GM23248 (cell line): Measurements from ENCODE around the gene ANAPC2. TPM values are rescaled to one million over a fixed set of nuclear protein-coding genes. Genes with fewer than 3 reads are reported as not detected.

ENCODE experiments used
- DNase-seq: peaks from one replicate; pipeline ENCODE4 v3.0.0-alpha.2; 2015
- H2AFZ ChIP-seq: fragments of 200-600 bp; sonication (generic); 2 replicates; pipeline ENCODE4 v1.6.1; 2016; ENCODE audit warnings: antibody characterized with exemption
- H3F3A ChIP-seq: fragments of 200-600 bp; sonication (generic); 2 replicates; pipeline ENCODE4 v1.6.1; 2016; ENCODE audit warnings: mild to moderate bottlenecking, antibody characterized with exemption, mixed run types; ENCODE audit not compliant: insufficient read depth
- H3K27ac ChIP-seq: fragments of 200-600 bp; sonication (generic); 2 replicates; pipeline ENCODE4 v1.5.1; 2016; ENCODE audit warnings: mild to moderate bottlenecking
- H3K27me3 ChIP-seq: fragments of 200-600 bp; sonication (generic); replicated peaks from 2 replicates; pipeline ENCODE4 v1.6.1; 2016; ENCODE audit warnings: mild to moderate bottlenecking; ENCODE audit not compliant: insufficient read depth
- H3K36me3 ChIP-seq: fragments of 200-600 bp; sonication (generic); 2 replicates; pipeline ENCODE4 v1.6.1; 2016; ENCODE audit warnings: low read depth, mild to moderate bottlenecking
- H3K4me1 ChIP-seq: fragments of 200-600 bp; sonication (generic); 2 replicates; pipeline ENCODE4 v1.6.1; 2016; ENCODE audit warnings: mild to moderate bottlenecking; ENCODE audit not compliant: insufficient read depth
- H3K4me2 ChIP-seq: fragments of 200-600 bp; sonication (generic); one replicate; pipeline ENCODE4 v1.6.1; 2016; ENCODE audit warnings: mild to moderate bottlenecking; ENCODE audit not compliant: unreplicated experiment
- H3K4me3 ChIP-seq: fragments of 200-600 bp; sonication (generic); 2 replicates; pipeline ENCODE4 v1.5.1; 2016; ENCODE audit warnings: mild to moderate bottlenecking
- H3K79me2 ChIP-seq: fragments of 200-600 bp; sonication (generic); 2 replicates; pipeline ENCODE4 v1.6.1; 2016; ENCODE audit warnings: mild to moderate bottlenecking; ENCODE audit not compliant: insufficient read depth
- H3K9ac ChIP-seq: fragments of 200-600 bp; sonication (generic); 2 replicates; pipeline ENCODE4 v1.6.1; 2016; ENCODE audit warnings: mild to moderate bottlenecking
- H3K9me2 ChIP-seq: fragments of 200-600 bp; sonication (generic); 2 replicates; pipeline ENCODE4 v1.6.1; 2016; ENCODE audit warnings: mixed run types, mild to moderate bottlenecking, moderate library complexity; ENCODE audit not compliant: insufficient read depth
- H3K9me3 ChIP-seq: fragments of 200-600 bp; sonication (generic); one replicate; pipeline ENCODE4 v1.6.1; 2017; ENCODE audit warnings: low read depth
- H4K20me1 ChIP-seq: fragments of 200-600 bp; sonication (generic); 2 replicates; pipeline ENCODE4 v1.6.0; 2016; ENCODE audit not compliant: insufficient read depth
- EZH2 ChIP-seq: fragments of 200-600 bp; sonication (generic); IDR thresholded peaks from 2 replicates; pipeline ENCODE4 v1.6.1; 2018; ENCODE audit warnings: antibody characterized with exemption, mild to moderate bottlenecking; ENCODE audit not compliant: insufficient read depth, poor library complexity, severe bottlenecking
- EZH2phosphoT487 ChIP-seq: fragments of 200-600 bp; sonication (generic); IDR thresholded peaks from 2 replicates; pipeline ENCODE4 v1.6.1; 2018; ENCODE audit warnings: antibody characterized with exemption, moderate library complexity, mild to moderate bottlenecking, low read depth; ENCODE audit not compliant: insufficient read depth
- WGBS, 2 experiments: methylation state at CpG; one replicate each; pipeline ENCODE4 v1.1.6; 2015 to 2017; ENCODE audit warnings: low lambda C conversion rate in 2 of 2, low coverage in 1 of 2; ENCODE audit errors: missing lambda C conversion rate in 2 of 2; 5-methylcytosine and 5-hydroxymethylcytosine counted together
- in situ Hi-C: fragments of 300-500 bp; cut with MboI; formaldehyde crosslinking; loops from 2 replicates; pipeline ENCODE4 v1.15.0; 2020
- microRNA-seq: library from miRNA; unstranded; fragments of <30 nt; microRNA quantifications from one replicate; pipeline ENCODE4, GENCODE V29; 2016; ENCODE audit warnings: borderline number of aligned reads
- polyA plus RNA-seq: library from polyadenylated mRNA; unstranded; fragments of >200 nt; fragmentation: Nextera tagmentation; extraction: Ambion mirVana; gene quantifications from 2 replicates; pipeline ENCODE4 v1.2.1, GENCODE V29; 2016
- small RNA-seq: library from RNA; depleted of rRNA; stranded (forward); fragments of <200 nt; gene quantifications from one replicate; pipeline ENCODE3, GENCODE V24; 2014; ENCODE audit warnings: low read depth, low replicate concordance
- total RNA-seq: library from RNA; depleted of rRNA; stranded (reverse); fragments of >200 nt; shearing (Covaris generic); gene quantifications from 2 replicates; pipeline ENCODE4 v1.2.3, GENCODE V29; 2014; rRNA removed

The ANAPC2 gene
- total and polyA plus RNA-seq, 2 experiments from 2014 or later = 13.6 to 24.0 TPM

DNA sequence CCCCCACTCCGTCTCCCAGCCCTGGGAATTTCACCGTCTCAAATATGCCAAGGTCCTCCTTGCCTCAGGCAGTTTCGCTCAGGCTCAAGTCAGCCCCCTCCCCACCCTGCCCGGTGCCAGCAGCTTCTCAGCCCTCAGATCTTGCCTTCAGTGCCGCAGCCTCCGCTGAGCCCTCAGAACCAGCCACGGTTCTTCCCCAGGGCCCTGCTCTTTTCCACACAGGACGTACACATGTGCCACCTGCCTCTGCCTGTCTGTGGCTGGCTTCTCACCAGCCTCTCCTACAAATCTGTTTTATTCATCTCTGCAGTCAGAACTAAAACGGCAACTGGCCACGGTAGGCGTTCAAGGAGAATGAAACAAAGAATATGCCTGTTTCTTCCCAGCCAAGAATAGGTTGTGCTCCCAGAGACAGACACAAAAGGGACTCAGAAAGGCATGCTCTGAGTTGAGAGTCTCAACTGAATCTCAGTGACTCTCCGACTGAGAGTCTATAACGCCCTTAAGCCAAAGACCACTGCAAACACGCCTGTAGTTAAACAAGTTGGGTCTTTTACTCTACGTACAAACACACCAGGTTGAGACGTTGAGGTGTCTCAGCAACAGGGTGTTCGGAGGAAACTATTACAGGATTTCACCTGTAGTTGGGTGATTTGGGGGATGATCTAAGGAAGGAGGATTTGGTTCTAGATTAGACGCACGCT is 60.0 kb downstream of the ANAPC2 start:
- Histone ChIP-seq H3K27me3 (no peaks in the 10 kb centered on the region), H3K36me3 (no peaks in the 10 kb centered on the region), H2AFZ (0 out of 2 replicates have a peak overlapping the region, but pooled peaks have one; percentile 87), H3K9me3 (no peaks in the 10 kb centered on the region), H4K20me1 (no peaks in the 10 kb centered on the region), H3K9ac (peak overlapping the region; percentile 88), H3K79me2 (peaks cover 54% of the 10 kb centered on the region), H3K4me1 (peaks cover 22% of the 10 kb centered on the region; the same call in 1 of the 2 replicates), H3K27ac (peak overlapping the region; percentile 47; the same call in 1 of the 2 replicates), H3K4me3 (peak overlapping the region; percentile 88), H3K9me2 (no peaks in the 10 kb centered on the region), H3F3A (peaks cover 4% of the 10 kb centered on the region; the same call in 1 of the 2 replicates), H3K4me2 (peak overlapping the region; percentile 85)
- in situ Hi-C loops = loop anchor here (10.0 kb wide), 1 partner anchor 86 kb away; a partner anchor contains a TSS
- no peak for DNase-seq
- TF ChIP-seq EZH2 (no peak), EZH2phosphoT487 (no peak)
- WGBS, 2 experiments = 86 to 90% methylated on average over 19 of the region's 19 CpGs

DNA sequence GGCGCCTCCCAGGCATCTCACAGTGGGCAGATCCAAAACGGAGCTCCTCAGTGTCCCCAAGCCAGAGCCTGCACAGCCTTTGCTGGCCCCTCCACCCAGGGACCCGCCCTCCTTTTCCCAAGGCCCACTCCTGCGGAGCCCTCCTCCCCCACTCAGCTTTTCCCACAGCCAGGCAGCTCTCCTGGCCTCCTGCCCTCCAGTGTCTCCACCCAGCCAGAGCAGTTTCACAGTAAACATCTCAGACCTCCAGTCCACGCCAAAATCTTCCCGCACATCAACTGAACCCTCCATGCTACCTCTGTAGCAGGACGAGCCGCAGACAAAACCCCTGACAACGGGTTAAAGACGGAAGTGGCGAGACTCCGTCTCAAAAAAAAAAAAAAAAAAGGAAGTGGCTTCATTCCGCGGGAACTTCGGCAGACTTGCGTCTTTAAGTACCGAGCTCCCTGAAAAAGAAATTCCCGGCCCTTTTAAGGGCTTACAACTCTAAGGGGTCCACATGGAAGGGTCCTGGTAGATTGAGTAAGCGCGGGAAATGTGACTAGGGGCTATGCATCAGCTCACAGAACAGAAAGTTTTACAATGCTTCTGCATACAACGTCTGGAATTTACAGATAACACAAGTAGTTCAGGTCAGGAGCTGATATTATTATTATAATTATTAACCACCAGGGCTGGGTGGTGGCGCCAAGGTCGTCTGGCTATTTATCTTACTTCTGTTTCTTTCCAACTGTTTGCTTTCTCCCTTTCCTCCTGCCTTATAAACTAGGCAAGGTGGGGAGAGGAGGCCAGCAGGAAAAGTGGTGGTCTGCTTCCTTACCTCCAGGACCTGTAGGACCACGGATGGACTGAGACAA is 60.8 kb downstream of the ANAPC2 start:
- Histone ChIP-seq H3K79me2 (peaks cover 54% of the 10 kb centered on the region), H3K9me2 (no peaks in the 10 kb centered on the region), H3K36me3 (no peaks in the 10 kb centered on the region), H3K9ac (peak overlapping the region; percentile 44), H3K4me3 (peak overlapping the region; percentile 55), H2AFZ (no peak overlapping the region), H3K4me1 (peaks cover 22% of the 10 kb centered on the region; the same call in 1 of the 2 replicates), H3K9me3 (no peaks in the 10 kb centered on the region), H3K4me2 (peak overlapping the region; percentile 77), H3K27me3 (no peaks in the 10 kb centered on the region), H4K20me1 (no peaks in the 10 kb centered on the region), H3K27ac (no peak overlapping the region), H3F3A (peaks cover 2% of the 10 kb centered on the region; the same call in 1 of the 2 replicates)
- DNase-seq = peak; percentile 41
- TF ChIP-seq EZH2phosphoT487 = no peak
- no peak for TF ChIP-seq EZH2
- WGBS, 2 experiments = 55 to 61% methylated on average over 24 of the region's 24 CpGs
- in situ Hi-C loops = loop anchor here (10.0 kb wide), 1 partner anchor 87 kb away; a partner anchor contains a TSS

- no peaks in the 10 kb centered on the region for H3K27me3 ChIP-seq
- no peaks in the 10 kb centered on the region for H3K9me2 ChIP-seq
- H3K9me3 ChIP-seq = no peaks in the 10 kb centered on the region
- H3K4me3 ChIP-seq = no peak overlapping the region
- H3K79me2 ChIP-seq = peaks cover 54% of the 10 kb centered on the region
- H3K36me3 ChIP-seq = no peaks in the 10 kb centered on the region
- H3K4me1 ChIP-seq = peaks cover 22% of the 10 kb centered on the region; the same call in 1 of the 2 replicates
- TF ChIP-seq EZH2 = no peak
- TF ChIP-seq EZH2phosphoT487 = no peak
- H3K9ac ChIP-seq = peak overlapping the region; percentile 44; the same call in 1 of the 2 replicates
- H2AFZ ChIP-seq = no peak overlapping the region
- in situ Hi-C loops = loop anchor here (10.0 kb wide), 1 partner anchor 88 kb away; a partner anchor contains a TSS
- H3K4me2 ChIP-seq = no peak overlapping the region
- no peaks in the 10 kb centered on the region for H4K20me1 ChIP-seq
- no peak overlapping the region for H3K27ac ChIP-seq
- no peak for DNase-seq
- H3F3A ChIP-seq = peaks cover 8% of the 10 kb centered on the region
- WGBS, 2 experiments = 52% methylated on average over 3 of the region's 3 CpGs
Observed at GRCh38 chr9:137126786-137127185, 61.6 kb downstream of the ANAPC2 start.

Small RNAs within 50 kb of the gene (microRNA-seq; reads per million reads assigned to microRNA genes)
- gene MIR3621 = not detected

Small RNAs within 50 kb of the gene (small RNA-seq; reads per million reads assigned to genes)
- gene MIR3621 = not detected

Other genes starting within 250 kb of the ANAPC2 start
Only the 30 nearest of the 33 such genes appear.
- gene PTGDS, start 211.1 kb downstream of the ANAPC2 start, total RNA-seq = not detected in 2 replicates
- gene PTGDS, start 211.1 kb downstream of the ANAPC2 start, polyA plus RNA-seq = 0.24 and 0.25 TPM in 2 replicates
- gene LCNL1, start 205.6 kb downstream of the ANAPC2 start, total RNA-seq = not detected in 2 replicates
- not detected in 2 replicates for gene LCNL1, start 205.6 kb downstream of the ANAPC2 start, polyA plus RNA-seq
- 38.7 and 52.2 TPM in 2 replicates for gene PAXX, start 196.1 kb downstream of the ANAPC2 start, total RNA-seq
- 49.3 and 54.5 TPM in 2 replicates for gene PAXX, start 196.1 kb downstream of the ANAPC2 start, polyA plus RNA-seq
- gene CLIC3, start 192.0 kb downstream of the ANAPC2 start, total RNA-seq = 33.3 and 37.7 TPM in 2 replicates
- 98.9 and 107 TPM in 2 replicates for gene CLIC3, start 192.0 kb downstream of the ANAPC2 start, polyA plus RNA-seq
- 33.2 and 49.4 TPM in 2 replicates for gene ABCA2, start 160.3 kb downstream of the ANAPC2 start, total RNA-seq
- gene ABCA2, start 160.3 kb downstream of the ANAPC2 start, polyA plus RNA-seq = 20.5 and 21.1 TPM in 2 replicates
- gene FUT7, start 156.5 kb downstream of the ANAPC2 start, total RNA-seq = not detected in 2 replicates
- gene FUT7, start 156.5 kb downstream of the ANAPC2 start, polyA plus RNA-seq = not detected in 2 replicates
- 41.9 and 43.1 TPM in 2 replicates for gene NPDC1, start 142.4 kb downstream of the ANAPC2 start, total RNA-seq
- gene NPDC1, start 142.4 kb downstream of the ANAPC2 start, polyA plus RNA-seq = 121 and 122 TPM in 2 replicates
- not detected in 2 replicates for gene ENTPD2, start 134.5 kb downstream of the ANAPC2 start, total RNA-seq
- not detected in 2 replicates for gene ENTPD2, start 134.5 kb downstream of the ANAPC2 start, polyA plus RNA-seq
- gene SAPCD2, start 118.0 kb downstream of the ANAPC2 start, total RNA-seq = 5.4 TPM in 2 replicates
- gene SAPCD2, start 118.0 kb downstream of the ANAPC2 start, polyA plus RNA-seq = 0.86 and 0.88 TPM in 2 replicates
- gene UAP1L1, start 111.0 kb downstream of the ANAPC2 start, total RNA-seq = 5.2 and 5.7 TPM in 2 replicates
- 4.3 and 4.5 TPM in 2 replicates for gene UAP1L1, start 111.0 kb downstream of the ANAPC2 start, polyA plus RNA-seq
- 131 and 136 TPM in 2 replicates for gene MAN1B1, start 101.6 kb downstream of the ANAPC2 start, total RNA-seq
- gene MAN1B1, start 101.6 kb downstream of the ANAPC2 start, polyA plus RNA-seq = 101 and 104 TPM in 2 replicates
- gene DPP7, start 73.8 kb downstream of the ANAPC2 start, total RNA-seq = 134 and 142 TPM in 2 replicates
- gene DPP7, start 73.8 kb downstream of the ANAPC2 start, polyA plus RNA-seq = 145 and 148 TPM in 2 replicates
- 0.76 TPM in 1 of 2 replicates, not detected in the other for gene GRIN1, start 49.4 kb downstream of the ANAPC2 start, total RNA-seq
- 0.15 TPM in 1 of 2 replicates, not detected in the other for gene GRIN1, start 49.4 kb downstream of the ANAPC2 start, polyA plus RNA-seq
- gene LRRC26, start 18.5 kb downstream of the ANAPC2 start, total RNA-seq = not detected in 2 replicates
- gene LRRC26, start 18.5 kb downstream of the ANAPC2 start, polyA plus RNA-seq = not detected in 2 replicates
- gene TMEM210, start 16.5 kb downstream of the ANAPC2 start, total RNA-seq = not detected in 2 replicates
- gene TMEM210, start 16.5 kb downstream of the ANAPC2 start, polyA plus RNA-seq = not detected in 2 replicates
- 73.1 and 105 TPM in 2 replicates for gene SSNA1, start 116 bp upstream of the ANAPC2 start, total RNA-seq
- gene SSNA1, start 116 bp upstream of the ANAPC2 start, polyA plus RNA-seq = 93.1 and 100 TPM in 2 replicates
- gene TPRN, start 12.2 kb upstream of the ANAPC2 start, total RNA-seq = 7.8 and 14.3 TPM in 2 replicates
- gene TPRN, start 12.2 kb upstream of the ANAPC2 start, polyA plus RNA-seq = 1.7 and 2.2 TPM in 2 replicates
- gene TMEM203, start 17.1 kb upstream of the ANAPC2 start, total RNA-seq = 44.3 and 52.9 TPM in 2 replicates
- 46.9 and 48.6 TPM in 2 replicates for gene TMEM203, start 17.1 kb upstream of the ANAPC2 start, polyA plus RNA-seq
- gene NDOR1, start 17.1 kb upstream of the ANAPC2 start, total RNA-seq = 12.1 and 12.4 TPM in 2 replicates
- gene NDOR1, start 17.1 kb upstream of the ANAPC2 start, polyA plus RNA-seq = 7.7 and 8.5 TPM in 2 replicates
- 0.65 TPM in 1 of 2 replicates, not detected in the other for gene RNF208, start 33.7 kb upstream of the ANAPC2 start, total RNA-seq
- gene RNF208, start 33.7 kb upstream of the ANAPC2 start, polyA plus RNA-seq = 0.29 and 0.34 TPM in 2 replicates
- 0.43 TPM in 1 of 2 replicates, not detected in the other for gene CYSRT1, start 36.6 kb upstream of the ANAPC2 start, total RNA-seq
- gene CYSRT1, start 36.6 kb upstream of the ANAPC2 start, polyA plus RNA-seq = 0.24 and 0.75 TPM in 2 replicates
- gene RNF224, start 38.9 kb upstream of the ANAPC2 start, total RNA-seq = not detected in 2 replicates
- not detected in 2 replicates for gene RNF224, start 38.9 kb upstream of the ANAPC2 start, polyA plus RNA-seq
- gene SLC34A3, start 42.3 kb upstream of the ANAPC2 start, total RNA-seq = not detected in 2 replicates
- gene SLC34A3, start 42.3 kb upstream of the ANAPC2 start, polyA plus RNA-seq = not detected in 2 replicates
- gene TUBB4B, start 52.7 kb upstream of the ANAPC2 start, total RNA-seq = 148 and 159 TPM in 2 replicates
- gene TUBB4B, start 52.7 kb upstream of the ANAPC2 start, polyA plus RNA-seq = 373 and 391 TPM in 2 replicates
- not detected in 2 replicates for gene STPG3, start 62.7 kb upstream of the ANAPC2 start, total RNA-seq
- gene STPG3, start 62.7 kb upstream of the ANAPC2 start, polyA plus RNA-seq = not detected in 2 replicates
- gene NELFB, start 66.8 kb upstream of the ANAPC2 start, total RNA-seq = 65.0 and 69.6 TPM in 2 replicates
- gene NELFB, start 66.8 kb upstream of the ANAPC2 start, polyA plus RNA-seq = 34.4 and 38.5 TPM in 2 replicates
- 25.8 and 29.6 TPM in 2 replicates for gene TOR4A, start 89.2 kb upstream of the ANAPC2 start, total RNA-seq
- gene TOR4A, start 89.2 kb upstream of the ANAPC2 start, polyA plus RNA-seq = 4.1 and 5.0 TPM in 2 replicates
- 0.32 TPM in 1 of 2 replicates, not detected in the other for gene NRARP, start 113.7 kb upstream of the ANAPC2 start, total RNA-seq
- gene NRARP, start 113.7 kb upstream of the ANAPC2 start, polyA plus RNA-seq = not detected in 2 replicates
- 11.6 and 17.1 TPM in 2 replicates for gene EXD3, start 234.6 kb upstream of the ANAPC2 start, total RNA-seq
- gene EXD3, start 234.6 kb upstream of the ANAPC2 start, polyA plus RNA-seq = 8.7 and 10.1 TPM in 2 replicates
- gene NOXA1, start 234.8 kb upstream of the ANAPC2 start, total RNA-seq = 0.32 TPM in 1 of 2 replicates, not detected in the other
- gene NOXA1, start 234.8 kb upstream of the ANAPC2 start, polyA plus RNA-seq = 0.15 and 0.39 TPM in 2 replicates